A673 (cell line): ENCODE results near the gene METTL8. TPM values are rescaled to one million over a fixed set of nuclear protein-coding genes. Genes with fewer than 3 reads are reported as not detected.

Experiments
- BruUV-seq: library from RNA; stranded (reverse); fragments of 400-500 nt; replicated peaks from 2 replicates; lab custom pipeline; 2021; lab: Mats Ljungman, UMichigan
- CTCF ChIA-PET: fragments of 300-600 bp; sonication (Branson Sonifier 250); formaldehyde crosslinking; loops from one replicate; lab custom pipeline; 2022; ENCODE audit warnings: antibody characterized with exemption; lab: Charles Lee
- POLR2A ChIA-PET: fragments of 300-600 bp; sonication (Branson Sonifier 250); formaldehyde crosslinking; loops from one replicate; lab custom pipeline; 2022; ENCODE audit warnings: antibody characterized with exemption; ENCODE audit not compliant: low non-redundant PET; lab: Charles Lee
- DNase-seq: peaks from one replicate; pipeline ENCODE4 v3.0.0-alpha.2; 2015; ENCODE audit warnings: low spot score
- H3K27ac ChIP-seq: fragments of 200-600 bp; sonication (generic); 2 replicates; pipeline ENCODE4 v1.5.1; 2016; ENCODE audit warnings: mixed run types, low read depth, mild to moderate bottlenecking, mixed read lengths, antibody characterized with exemption, low read length; ENCODE audit not compliant: poor library complexity, severe bottlenecking
- H3K27me3 ChIP-seq: fragments of 200-600 bp; sonication (generic); replicated peaks from 2 replicates; pipeline ENCODE4 v1.6.1; 2017; ENCODE audit warnings: mixed run types, low read depth, mild to moderate bottlenecking, mixed read lengths, antibody characterized with exemption, low read length; ENCODE audit not compliant: insufficient read depth, poor library complexity
- H3K36me3 ChIP-seq: fragments of 200-600 bp; sonication (generic); 2 replicates; pipeline ENCODE4 v1.6.1; 2016; ENCODE audit warnings: mixed run types, mild to moderate bottlenecking, mixed read lengths, antibody characterized with exemption, low read length; ENCODE audit not compliant: insufficient read depth, poor library complexity, severe bottlenecking
- H3K4me1 ChIP-seq: fragments of 200-600 bp; sonication (generic); 2 replicates; pipeline ENCODE4 v1.6.1; 2017; ENCODE audit warnings: mixed run types, mild to moderate bottlenecking, mixed read lengths, antibody characterized with exemption, low read length; ENCODE audit not compliant: insufficient read depth, poor library complexity, severe bottlenecking
- H3K4me3 ChIP-seq: fragments of 200-600 bp; sonication (generic); 2 replicates; pipeline ENCODE4 v1.5.1; 2016; ENCODE audit warnings: low read depth, mixed run types, mild to moderate bottlenecking, mixed read lengths, low read length; ENCODE audit not compliant: poor library complexity, severe bottlenecking
- H3K9me3 ChIP-seq: fragments of 200-600 bp; sonication (generic); 2 replicates; pipeline ENCODE4 v1.6.1; 2016; ENCODE audit warnings: mixed run types, low read depth, mild to moderate bottlenecking, mixed read lengths, antibody characterized with exemption, low read length; ENCODE audit not compliant: poor library complexity, severe bottlenecking
- CTCF ChIP-seq: fragments of 300-800, 200-600 bp; sonication (generic); conservative IDR thresholded peaks from 2 replicates; pipeline ENCODE4 v1.5.1; 2017; ENCODE audit warnings: low read depth, mild to moderate bottlenecking, antibody characterized with exemption, low read length, moderate library complexity, mixed read lengths
- EZH2 ChIP-seq: fragments of 200-600 bp; sonication (generic); IDR thresholded peaks from 2 replicates; pipeline ENCODE4 v1.6.1; 2017; ENCODE audit warnings: borderline replicate concordance, low read depth, mild to moderate bottlenecking, mixed read lengths, antibody characterized with exemption, low read length; ENCODE audit not compliant: poor library complexity, severe bottlenecking
- intact Hi-C: fragments of 100-400 bp; cut with micrococcal nuclease; formaldehyde crosslinking; loops from one replicate; pipeline ENCODE4 v1.10.0; 2022; ENCODE audit not compliant: unreplicated experiment
- total RNA-seq: library from RNA; stranded (reverse); gene quantifications from 2 replicates; pipeline ENCODE4 v1.2.3, GENCODE V29; 2021

Gene METTL8
- total RNA-seq, 1 experiment from 2014 or later, result 33.5 TPM

- ChIA-PET POLR2A (interaction anchor here (0.6 kb wide), 1 partner anchor 863 kb away, joined by 3 read pairs; no protein-coding TSS in a partner anchor), CTCF (no interaction called here)
- H3K4me3 ChIP-seq, result no peak overlapping the region
- intact Hi-C loops, result no loop called here
- no peaks in the 10 kb centered on the region for H3K36me3 ChIP-seq
- no TSS peak for BruUV-seq
- no peak for DNase-seq
- H3K4me1 ChIP-seq, result peaks cover 5% of the 10 kb centered on the region
- H3K9me3 ChIP-seq, result no peaks in the 10 kb centered on the region
- H3K27ac ChIP-seq, result no peak overlapping the region
- no peak for TF ChIP-seq EZH2
- TF ChIP-seq CTCF, result no peak
- H3K27me3 ChIP-seq, result no peaks in the 10 kb centered on the region
Measured at GRCh38 chr2:171345971-171346722, 87.6 kb downstream of the METTL8 start.

GRCh38 chr2:171344182-171344581 lies 89.6 kb downstream of the METTL8 start:
- no peak for DNase-seq
- H3K36me3 ChIP-seq, result no peaks in the 10 kb centered on the region
- H3K4me3 ChIP-seq, result no peak overlapping the region
- no peaks in the 10 kb centered on the region for H3K9me3 ChIP-seq
- no TSS peak for BruUV-seq
- TF ChIP-seq EZH2 (no peak), CTCF (no peak)
- POLR2A ChIA-PET, result no interaction called here
- CTCF ChIA-PET, result no interaction called here
- intact Hi-C loops, result no loop called here
- H3K27me3 ChIP-seq, result no peaks in the 10 kb centered on the region
- peaks cover 5% of the 10 kb centered on the region for H3K4me1 ChIP-seq
- no peak overlapping the region for H3K27ac ChIP-seq

GRCh38 chr2:171342067-171342413 lies 91.8 kb downstream of the METTL8 start:
- Histone ChIP-seq H3K27me3 (no peaks in the 10 kb centered on the region), H3K4me3 (no peak overlapping the region), H3K9me3 (no peaks in the 10 kb centered on the region), H3K36me3 (no peaks in the 10 kb centered on the region), H3K4me1 (no peaks in the 10 kb centered on the region), H3K27ac (no peak overlapping the region)
- intact Hi-C loops, result no loop called here
- CTCF ChIA-PET, result no interaction called here
- no peak for DNase-seq
- BruUV-seq, result no TSS peak
- TF ChIP-seq EZH2 (no peak), CTCF (no peak)
- POLR2A ChIA-PET, result no interaction called here
